Activated CD8-positive, alpha-beta T cell treated with anti-CD3 and anti-CD28 coated beads, Interleukin-2, amount 10 ng/mL, durations not matched to agents 7 days and 5 days (primary cell): ENCODE results near the gene ZNF267. TPM values are rescaled to one million over a fixed set of nuclear protein-coding genes. Genes with fewer than 3 reads are reported as not detected.
"Not testable (repeated sequence)": the region's sequence is repeated elsewhere in the genome, so short reads cannot be mapped to it uniquely, and the experiment has no call there.

ENCODE experiments used
- ATAC-seq: fragments of 150-1000 bp; cut with Tn5 transposase; one replicate; pipeline ENCODE4 v1.10.0; 2021; ENCODE audit warnings: moderate library complexity
- CTCF ChIA-PET: fragments of 350-600 bp; sonication (Branson Sonifier 250); formaldehyde crosslinking; loops from one replicate; lab custom pipeline; 2021; ENCODE audit warnings: antibody characterized with exemption; lab: Charles Lee
- POLR2A ChIA-PET: fragments of 350-600 bp; sonication (Branson Sonifier 250); formaldehyde crosslinking; loops from one replicate; lab custom pipeline; 2021; ENCODE audit warnings: antibody characterized with exemption; lab: Charles Lee
- DNase-seq: peaks from one replicate; pipeline ENCODE4 v3.0.0-alpha.2; 2020
- H3K27ac Mint-ChIP-seq: one replicate; pipeline ENCODE4 v1.8.0; 2021; ENCODE audit warnings: mild to moderate bottlenecking, mixed read lengths
- H3K27me3 Mint-ChIP-seq: one replicate; pipeline ENCODE4 v1.8.0; 2021; ENCODE audit warnings: low read depth, mixed read lengths
- H3K36me3 Mint-ChIP-seq: one replicate; pipeline ENCODE4 v1.8.0; 2021; ENCODE audit warnings: low read depth, mixed read lengths
- H3K4me1 Mint-ChIP-seq: one replicate; pipeline ENCODE4 v1.8.0; 2021; ENCODE audit warnings: low read depth, mixed read lengths
- H3K4me3 Mint-ChIP-seq: one replicate; pipeline ENCODE4 v1.8.0; 2021; ENCODE audit warnings: mild to moderate bottlenecking, mixed read lengths
- H3K9me3 Mint-ChIP-seq: one replicate; pipeline ENCODE4 v1.8.0; 2022; ENCODE audit warnings: mixed read lengths; ENCODE audit not compliant: insufficient read depth
- total RNA-seq, 2 experiments: library from RNA; stranded (reverse); gene quantifications; one replicate each; pipeline ENCODE4 v1.2.3, GENCODE V29; 2021

Gene ZNF267
- total RNA-seq, 2 experiments from 2014 or later: 43.9 to 49.8 TPM

DNA sequence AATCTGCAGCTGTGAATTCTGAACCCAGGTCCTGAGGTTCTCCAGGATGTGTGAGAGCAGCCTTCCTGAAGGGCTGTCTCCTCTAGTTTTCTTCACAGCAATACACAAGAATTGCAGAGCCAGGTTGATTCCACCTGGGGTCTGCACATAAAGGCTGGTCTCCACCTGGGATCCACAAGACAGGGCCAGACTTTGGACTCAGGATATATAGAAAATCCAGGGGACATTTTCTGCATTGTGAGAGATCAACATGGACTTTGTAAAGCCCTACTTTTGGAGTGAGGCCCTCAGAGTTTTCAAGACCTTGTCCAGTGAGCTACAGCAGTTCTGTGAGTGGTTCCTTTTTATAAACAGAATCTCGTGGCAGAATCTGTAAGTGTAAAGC lies 6.3 kb downstream of the ZNF267 start:
- CTCF ChIA-PET: interaction anchor here (0.6 to 2.4 kb wide), 3 partner anchors 11 to 48 kb away, joined by 3 to 10 read pairs (median 3); no protein-coding TSS in a partner anchor
- peaks cover 79% of the 10 kb centered on the region for H3K4me1 Mint-ChIP-seq
- H3K27me3 Mint-ChIP-seq: no peaks in the 10 kb centered on the region
- POLR2A ChIA-PET: interaction anchor here (0.9 to 2.0 kb wide), 2 partner anchors 11 to 166 kb away, joined by 3 to 6 read pairs; no protein-coding TSS in a partner anchor
- peaks cover 23% of the 10 kb centered on the region for H3K9me3 Mint-ChIP-seq
- peaks cover 95% of the 10 kb centered on the region for H3K36me3 Mint-ChIP-seq
- DNase-seq: no peak
- peak overlapping the region; percentile 72 for H3K27ac Mint-ChIP-seq
- ATAC-seq: no peak
- no peak overlapping the region for H3K4me3 Mint-ChIP-seq

GRCh38 chr16:31880322-31880979 lies 6.8 kb downstream of the ZNF267 start:
- H3K4me3 Mint-ChIP-seq: no peak overlapping the region
- ChIA-PET POLR2A (interaction anchor here (0.6 to 2.0 kb wide), 3 partner anchors 12 to 167 kb away, joined by 3 to 6 read pairs (median 3); no protein-coding TSS in a partner anchor), CTCF (interaction anchor here (0.6 to 2.4 kb wide), 4 partner anchors 12 to 47 kb away, joined by 3 to 10 read pairs (median 3); no protein-coding TSS in a partner anchor)
- H3K27me3 Mint-ChIP-seq: no peaks in the 10 kb centered on the region
- peaks cover 74% of the 10 kb centered on the region for H3K4me1 Mint-ChIP-seq
- H3K27ac Mint-ChIP-seq: peak overlapping the region; percentile 72
- ATAC-seq (peak; percentile 61), DNase-seq (peak; percentile 53)
- peaks cover 25% of the 10 kb centered on the region for H3K9me3 Mint-ChIP-seq
- peaks cover 95% of the 10 kb centered on the region for H3K36me3 Mint-ChIP-seq

- CTCF ChIA-PET: no interaction called here
- peaks cover 56% of the 10 kb centered on the region for H3K9me3 Mint-ChIP-seq
- peaks cover 94% of the 10 kb centered on the region for H3K36me3 Mint-ChIP-seq
These were observed 12.6 kb downstream of the ZNF267 start for GRCh38 chr16:31886227-31886626.

GRCh38 chr16:31888735-31889134 lies 15.1 kb downstream of the ZNF267 start:
- ATAC-seq (no peak), DNase-seq (no peak)
- H3K4me3 Mint-ChIP-seq: no peak overlapping the region
- peaks cover 98% of the 10 kb centered on the region for H3K36me3 Mint-ChIP-seq
- H3K9me3 Mint-ChIP-seq: peaks cover 57% of the 10 kb centered on the region
- no peak overlapping the region for H3K27ac Mint-ChIP-seq
- CTCF ChIA-PET: no interaction called here
- H3K4me1 Mint-ChIP-seq: peaks cover 41% of the 10 kb centered on the region
- POLR2A ChIA-PET: interaction anchor here (0.5 to 1.1 kb wide), 2 partner anchors 11 to 12 kb away, joined by 3 to 4 read pairs; no protein-coding TSS in a partner anchor
- H3K27me3 Mint-ChIP-seq: no peaks in the 10 kb centered on the region

More at GRCh38 chr16:31886227-31886626, 12.6 kb downstream of the ZNF267 start:
- Mint-ChIP-seq H3K4me3 (no peak overlapping the region), H3K27me3 (no peaks in the 10 kb centered on the region), H3K4me1 (peaks cover 52% of the 10 kb centered on the region), H3K27ac (no peak overlapping the region)
- POLR2A ChIA-PET: no interaction called here
- ATAC-seq (no peak), DNase-seq (no peak)

- Mint-ChIP-seq H3K4me1 (peaks cover 29% of the 10 kb centered on the region), H3K36me3 (peaks cover 98% of the 10 kb centered on the region), H3K9me3 (peaks cover 76% of the 10 kb centered on the region)
- H3K4me3 Mint-ChIP-seq, ATAC-seq, CTCF ChIA-PET, H3K27ac Mint-ChIP-seq, H3K27me3 Mint-ChIP-seq, DNase-seq: not testable (repeated sequence)
- POLR2A ChIA-PET: interaction anchor here (2.6 kb wide), 1 partner anchor 19 kb away, joined by 8 read pairs; the partner anchor contains the start of gene ZNF267
These were observed 18.5 kb downstream of the ZNF267 start for GRCh38 chr16:31892111-31892510.

- H3K27me3 Mint-ChIP-seq: no peaks in the 10 kb centered on the region
- H3K4me1 Mint-ChIP-seq: peaks cover 17% of the 10 kb centered on the region
- H3K27ac Mint-ChIP-seq: no peak overlapping the region
- no peak for DNase-seq
- POLR2A ChIA-PET: interaction anchor here (2.6 kb wide), 1 partner anchor 20 kb away, joined by 8 read pairs; the partner anchor contains the start of gene ZNF267
- H3K9me3 Mint-ChIP-seq: peaks cover 74% of the 10 kb centered on the region
- CTCF ChIA-PET: interaction anchor here (1.3 kb wide), 1 partner anchor 25 kb away, joined by 3 read pairs; no protein-coding TSS in a partner anchor
- no peak for ATAC-seq
- no peak overlapping the region for H3K4me3 Mint-ChIP-seq
- peaks cover 98% of the 10 kb centered on the region for H3K36me3 Mint-ChIP-seq
These were observed 20.2 kb downstream of the ZNF267 start for GRCh38 chr16:31893824-31894223.

DNA sequence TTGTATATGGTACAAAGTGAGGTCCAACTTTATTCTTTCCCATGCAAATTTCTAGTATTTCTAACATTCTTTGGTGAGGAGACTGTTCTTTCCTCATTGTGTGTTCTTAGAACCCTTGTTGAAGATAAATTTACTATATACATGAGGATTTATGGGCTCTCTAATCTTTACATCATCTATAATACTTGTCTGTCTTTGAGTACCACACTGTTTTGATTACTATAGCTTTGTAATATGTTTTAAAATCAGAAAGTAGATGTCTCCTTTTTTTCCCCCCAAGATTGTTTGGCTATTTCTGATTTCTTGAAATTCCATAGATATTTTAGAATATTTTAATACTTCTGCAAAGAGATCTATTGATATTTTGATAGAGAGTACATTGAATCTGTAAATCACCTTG lies 23.7 kb downstream of the ZNF267 start:
- ChIA-PET CTCF (interaction anchor here (2.0 kb wide), 1 partner anchor 28 kb away, joined by 6 read pairs; no protein-coding TSS in a partner anchor), POLR2A (interaction anchor here (1.5 kb wide), 1 partner anchor 28 kb away, joined by 3 read pairs; no protein-coding TSS in a partner anchor)
- H3K4me3 Mint-ChIP-seq: no peak overlapping the region

GRCh38 chr16:31899505-31899904 lies 25.9 kb downstream of the ZNF267 start:
- peak overlapping the region; percentile 37 for H3K27ac Mint-ChIP-seq
- peaks cover 47% of the 10 kb centered on the region for H3K9me3 Mint-ChIP-seq
- ChIA-PET CTCF (interaction anchor here (1.2 kb wide), 1 partner anchor 30 kb away, joined by 3 read pairs; no protein-coding TSS in a partner anchor), POLR2A (no interaction called here)
- peaks cover 94% of the 10 kb centered on the region for H3K36me3 Mint-ChIP-seq
- no peak for ATAC-seq
- no peaks in the 10 kb centered on the region for H3K27me3 Mint-ChIP-seq
- H3K4me1 Mint-ChIP-seq: peaks cover 15% of the 10 kb centered on the region
- no peak overlapping the region for H3K4me3 Mint-ChIP-seq
- DNase-seq: no peak

More for the DNA sequence above, 23.7 kb downstream of the ZNF267 start:
- Mint-ChIP-seq H3K9me3 (peaks cover 56% of the 10 kb centered on the region), H3K27me3 (no peaks in the 10 kb centered on the region), H3K4me1 (peaks cover 13% of the 10 kb centered on the region), H3K36me3 (peaks cover 95% of the 10 kb centered on the region), H3K27ac (no peak overlapping the region)
- DNase-seq (no peak), ATAC-seq (no peak)

- POLR2A ChIA-PET, ATAC-seq, H3K4me3 Mint-ChIP-seq, H3K27me3 Mint-ChIP-seq, DNase-seq, H3K27ac Mint-ChIP-seq, CTCF ChIA-PET: not testable (repeated sequence)
- Mint-ChIP-seq H3K4me1 (peaks cover 28% of the 10 kb centered on the region), H3K9me3 (peaks cover 40% of the 10 kb centered on the region), H3K36me3 (peaks cover 90% of the 10 kb centered on the region)
These were observed 31.0 kb downstream of the ZNF267 start for GRCh38 chr16:31904571-31904970.

DNA sequence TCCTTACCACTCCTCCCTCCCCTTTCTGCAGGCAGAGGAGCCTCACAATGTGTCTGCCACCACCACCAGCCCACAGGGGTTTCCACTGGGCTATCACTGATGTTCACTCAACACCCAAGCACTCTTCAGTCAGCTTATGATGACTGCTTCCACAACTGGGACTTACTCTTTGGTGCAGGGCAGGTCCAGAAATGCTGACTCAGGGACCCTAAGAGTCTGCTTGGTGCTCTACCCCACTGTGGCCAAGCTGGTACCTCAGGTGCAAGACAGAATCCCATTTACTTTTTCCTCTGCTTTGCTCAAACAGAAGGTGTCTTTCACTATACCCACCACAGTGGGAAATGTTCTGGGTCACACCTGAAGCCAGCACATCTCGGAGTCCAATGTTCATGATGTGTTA lies 40.1 kb downstream of the ZNF267 start:
- DNase-seq (no peak), ATAC-seq (no peak)
- Mint-ChIP-seq H3K27ac (no peak overlapping the region), H3K9me3 (peaks cover 95% of the 10 kb centered on the region), H3K4me1 (peaks cover 1% of the 10 kb centered on the region), H3K36me3 (peaks cover 96% of the 10 kb centered on the region), H3K27me3 (no peaks in the 10 kb centered on the region), H3K4me3 (no peak overlapping the region)
- ChIA-PET POLR2A (no interaction called here), CTCF (no interaction called here)

DNA sequence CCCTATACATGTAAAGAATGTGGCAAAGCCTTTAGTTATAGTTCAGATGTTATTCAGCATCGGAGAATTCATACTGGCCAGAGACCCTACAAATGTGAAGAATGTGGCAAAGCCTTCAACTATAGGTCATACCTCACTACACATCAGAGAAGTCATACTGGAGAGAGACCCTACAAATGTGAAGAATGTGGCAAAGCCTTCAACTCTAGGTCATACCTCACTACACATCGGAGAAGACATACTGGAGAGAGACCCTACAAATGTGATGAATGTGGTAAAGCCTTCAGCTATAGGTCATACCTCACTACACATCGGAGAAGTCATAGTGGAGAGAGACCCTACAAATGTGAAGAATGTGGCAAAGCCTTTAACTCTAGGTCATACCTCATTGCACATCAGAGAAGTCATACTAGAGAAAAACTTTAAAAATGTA lies 42.5 kb downstream of the ZNF267 start:
- CTCF ChIA-PET: no interaction called here
- no peak for ATAC-seq
- no peaks in the 10 kb centered on the region for H3K27me3 Mint-ChIP-seq

DNA sequence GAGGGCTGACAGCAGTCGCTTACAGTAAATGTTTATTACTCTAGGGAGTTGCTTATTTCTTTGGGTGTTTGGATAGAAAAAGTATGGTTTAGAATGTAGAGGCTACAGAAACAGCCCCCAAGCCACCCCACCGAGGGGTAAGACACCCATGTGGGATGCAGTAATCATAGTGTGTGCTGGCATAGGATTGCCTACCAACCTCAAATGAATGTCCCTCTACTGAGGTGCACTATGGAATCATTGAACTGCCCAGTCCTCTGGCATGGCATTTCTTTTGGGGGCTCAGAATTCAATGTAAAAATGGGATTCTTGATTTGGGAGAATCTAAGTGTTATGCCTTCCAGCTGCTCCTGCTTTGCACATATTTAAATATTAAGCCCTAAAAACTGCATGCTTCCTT lies 46.8 kb downstream of the ZNF267 start:
- H3K27me3 Mint-ChIP-seq: no peaks in the 10 kb centered on the region
- H3K9me3 Mint-ChIP-seq: peaks cover 76% of the 10 kb centered on the region
- ATAC-seq (no peak), DNase-seq (no peak)
- POLR2A ChIA-PET: no interaction called here
- no peak overlapping the region for H3K4me3 Mint-ChIP-seq
- H3K27ac Mint-ChIP-seq: no peak overlapping the region
- H3K4me1 Mint-ChIP-seq: no peaks in the 10 kb centered on the region
- CTCF ChIA-PET: no interaction called here
- H3K36me3 Mint-ChIP-seq: peaks cover 87% of the 10 kb centered on the region

More for the DNA sequence above, 42.5 kb downstream of the ZNF267 start:
- H3K36me3 Mint-ChIP-seq: peaks cover 95% of the 10 kb centered on the region
- H3K4me1 Mint-ChIP-seq: no peaks in the 10 kb centered on the region
- no peak overlapping the region for H3K27ac Mint-ChIP-seq
- no peak overlapping the region for H3K4me3 Mint-ChIP-seq
- POLR2A ChIA-PET: no interaction called here
- H3K9me3 Mint-ChIP-seq: peaks cover 88% of the 10 kb centered on the region
- no peak for DNase-seq
